ENCODE measurements around the gene GRM8.

Gene GRM8

GRCh38 chr7:127233630-127234029, 19.1 kb downstream of the GRM8 start:
- DNase-seq (ENCODE audit: low read depth, low spot score): no peak
- H3K27ac ChIP-seq: no peak overlapping the region

GRCh38 chr7:127231415-127231814, 21.3 kb downstream of the GRM8 start:
- no peak for DNase-seq (ENCODE audit: low read depth, low spot score)
- H3K27ac ChIP-seq: no peak overlapping the region

DNA sequence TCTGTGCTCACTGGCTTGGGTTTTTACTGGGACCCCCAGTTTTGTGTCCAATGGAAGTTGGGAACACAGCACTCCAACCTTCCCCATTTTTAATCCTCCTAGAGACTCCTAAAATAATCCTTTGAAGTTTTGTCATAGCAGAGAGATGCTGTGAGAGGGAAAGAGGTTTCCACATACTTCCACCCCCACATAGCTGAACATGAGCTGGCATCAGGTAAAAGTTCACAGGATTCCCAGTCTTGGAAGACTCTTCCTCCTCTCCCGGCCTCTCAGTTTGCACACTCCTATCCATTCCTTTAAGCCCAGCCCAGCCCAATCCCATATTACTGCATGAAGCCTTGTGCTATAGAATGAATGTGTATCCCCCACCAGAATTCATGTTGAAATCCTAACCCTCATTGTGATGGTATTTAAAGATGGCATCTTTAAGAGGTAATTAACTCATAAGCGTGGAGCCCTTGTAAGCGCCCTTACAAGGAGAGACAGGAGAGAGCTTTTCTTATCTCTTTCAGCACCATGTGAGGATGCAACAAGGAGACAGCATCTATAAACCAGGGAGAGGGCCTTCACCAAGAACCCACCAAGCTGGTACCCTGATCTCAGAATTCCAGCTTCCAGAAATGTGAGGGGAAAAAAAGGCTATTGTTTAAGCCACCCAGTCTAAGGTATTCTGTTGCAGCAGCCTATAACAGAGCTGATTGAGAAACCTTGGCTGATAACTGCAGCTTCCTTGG, 22.4 kb downstream of the GRM8 start:
- H3K27ac ChIP-seq: no peak overlapping the region
- DNase-seq (ENCODE audit: low read depth, low spot score): no peak

DNA sequence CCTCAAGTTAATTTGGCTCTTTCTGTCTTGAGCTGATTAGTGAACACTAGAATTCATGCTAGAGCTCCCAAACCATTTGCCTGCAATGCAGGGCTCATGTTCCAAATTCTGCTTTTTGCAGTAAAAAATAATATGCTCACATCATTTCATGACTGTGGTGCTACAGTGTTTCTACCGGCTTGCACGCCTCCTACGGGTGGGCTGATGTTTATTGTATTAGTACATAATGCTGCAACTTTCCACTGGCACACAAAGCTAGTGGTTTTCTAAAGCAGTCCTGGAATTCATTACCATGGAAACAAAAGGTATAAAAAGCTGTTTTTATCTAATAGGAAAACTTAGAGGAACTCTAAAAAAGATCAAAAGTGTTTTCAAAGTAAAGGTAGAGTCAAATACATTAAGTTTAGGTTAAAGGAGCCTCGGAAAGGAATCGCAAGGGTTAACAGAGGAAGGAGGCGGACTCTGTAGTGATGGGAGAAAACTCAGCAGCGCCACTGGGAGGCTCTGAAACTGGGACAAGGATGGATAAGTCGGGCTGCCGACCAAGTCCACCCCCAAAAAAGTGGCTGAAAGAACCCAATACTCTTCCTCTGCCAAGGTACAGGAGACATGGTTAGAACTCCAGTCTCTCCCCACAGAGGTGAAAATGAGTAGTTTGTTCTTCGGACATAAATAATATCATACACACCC, 25.9 kb downstream of the GRM8 start:
- no peak overlapping the region for H3K27ac ChIP-seq
- DNase-seq (ENCODE audit: low read depth, low spot score): no peak

DNA sequence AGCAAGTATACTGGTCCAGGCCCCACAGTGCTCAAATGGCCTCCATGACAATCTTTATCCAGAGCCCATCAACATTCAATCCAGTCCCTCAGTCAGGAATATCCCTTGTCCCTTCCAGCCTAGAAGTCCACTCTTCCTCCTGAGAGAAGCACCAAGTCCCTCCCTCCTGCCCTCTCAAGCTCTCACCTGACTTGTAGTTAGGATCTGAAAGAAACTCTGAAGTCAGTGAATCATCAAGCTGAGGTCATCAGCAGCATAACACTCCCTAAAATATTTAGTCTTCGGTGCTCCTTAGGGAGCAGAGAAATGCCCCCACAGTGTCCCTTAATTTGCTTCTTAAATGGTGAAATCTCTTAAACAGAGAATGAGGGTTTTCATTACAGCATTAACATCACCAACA, 31.0 kb downstream of the GRM8 start:
- H3K27ac ChIP-seq: no peak overlapping the region
- no peak for DNase-seq (ENCODE audit: low read depth, low spot score)

GRCh38 chr7:127214956-127215718, 37.6 kb downstream of the GRM8 start:
- H3K27ac ChIP-seq: no peak overlapping the region
- no peak for DNase-seq (ENCODE audit: low read depth, low spot score)

DNA sequence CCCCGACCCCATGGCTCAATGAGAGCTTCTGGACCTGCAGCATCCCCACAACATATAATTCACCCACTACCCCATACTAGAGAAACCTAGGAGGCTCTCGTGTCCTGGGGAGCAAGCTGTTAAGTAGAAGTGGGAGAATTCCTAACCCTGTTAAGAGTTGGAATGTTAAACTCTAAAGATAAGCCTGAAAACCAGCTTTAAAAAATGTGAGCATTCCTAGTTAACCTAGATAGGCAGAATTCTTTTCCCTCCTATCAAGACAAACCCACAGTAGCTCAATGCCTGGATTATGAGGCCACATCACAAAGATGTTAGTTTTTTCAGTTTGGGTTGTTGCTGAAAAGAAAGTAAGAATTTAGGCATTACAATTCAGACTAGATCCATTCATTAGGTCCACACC, 42.9 kb downstream of the GRM8 start:
- no peak overlapping the region for H3K27ac ChIP-seq
- DNase-seq (ENCODE audit: low read depth, low spot score): no peak

DNA sequence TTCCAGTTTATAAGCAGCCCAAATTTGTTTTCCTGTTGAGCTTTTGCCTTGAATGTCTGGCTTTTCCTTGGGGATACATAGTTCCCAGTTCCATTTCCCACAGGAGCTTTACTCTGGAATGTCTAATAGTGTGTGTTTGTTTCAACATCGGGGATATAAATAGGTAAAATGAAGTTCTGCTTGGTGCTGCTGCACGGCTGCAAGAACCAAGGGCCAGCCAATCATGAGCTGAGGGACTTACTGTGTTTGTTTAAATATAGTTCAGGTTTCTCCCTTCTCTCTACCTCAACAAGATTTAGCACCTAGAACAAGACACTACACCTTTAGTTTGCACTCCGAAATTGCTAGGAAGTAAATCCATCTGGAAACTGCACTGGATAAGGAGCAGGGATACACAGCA, 43.9 kb downstream of the GRM8 start:
- H3K27ac ChIP-seq: no peak overlapping the region
- no peak for DNase-seq (ENCODE audit: low read depth, low spot score)

- no peak overlapping the region for H3K27ac ChIP-seq
- no peak for DNase-seq (ENCODE audit: low read depth, low spot score)
These were observed 44.4 kb downstream of the GRM8 start for GRCh38 chr7:127208351-127208750.

DNA sequence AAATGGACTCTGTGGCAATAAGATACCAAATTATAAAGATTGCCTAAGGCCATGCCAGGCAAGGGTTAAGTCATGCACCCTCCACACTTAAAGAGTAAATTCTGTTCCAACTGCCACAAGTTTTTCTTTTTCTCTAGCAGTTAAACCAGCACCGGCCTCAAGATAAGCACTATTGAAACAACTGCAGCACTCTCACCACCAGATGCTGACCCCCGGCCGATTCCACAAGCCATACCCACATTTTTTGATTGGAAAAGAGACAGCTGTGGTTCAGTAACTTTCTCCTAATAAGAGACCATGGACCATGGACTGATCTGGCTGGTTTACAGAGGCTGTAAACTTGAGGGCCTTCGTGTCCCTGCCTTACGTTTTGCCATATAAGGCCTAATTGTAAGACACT, 44.9 kb downstream of the GRM8 start:
- no peak for DNase-seq (ENCODE audit: low read depth, low spot score)
- no peak overlapping the region for H3K27ac ChIP-seq

DNA sequence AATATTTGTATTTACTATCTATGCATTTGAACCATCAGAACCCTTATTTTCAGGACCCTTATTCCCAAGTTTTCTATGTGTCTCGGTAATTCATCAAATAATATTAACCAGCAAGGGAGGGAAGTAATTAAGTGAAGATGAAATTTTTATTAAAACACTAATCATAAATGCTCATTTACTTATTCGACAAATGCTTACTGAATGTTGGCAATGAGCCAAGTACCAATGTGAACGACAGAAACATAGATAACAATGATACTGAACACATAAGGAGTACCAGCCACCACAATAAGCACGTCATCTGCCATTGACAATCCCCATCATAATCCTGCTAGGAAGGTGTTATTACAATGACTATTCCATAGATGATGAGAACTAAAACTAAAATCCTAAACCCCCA, 45.5 kb downstream of the GRM8 start:
- no peak overlapping the region for H3K27ac ChIP-seq
- no peak for DNase-seq (ENCODE audit: low read depth, low spot score)

DNA sequence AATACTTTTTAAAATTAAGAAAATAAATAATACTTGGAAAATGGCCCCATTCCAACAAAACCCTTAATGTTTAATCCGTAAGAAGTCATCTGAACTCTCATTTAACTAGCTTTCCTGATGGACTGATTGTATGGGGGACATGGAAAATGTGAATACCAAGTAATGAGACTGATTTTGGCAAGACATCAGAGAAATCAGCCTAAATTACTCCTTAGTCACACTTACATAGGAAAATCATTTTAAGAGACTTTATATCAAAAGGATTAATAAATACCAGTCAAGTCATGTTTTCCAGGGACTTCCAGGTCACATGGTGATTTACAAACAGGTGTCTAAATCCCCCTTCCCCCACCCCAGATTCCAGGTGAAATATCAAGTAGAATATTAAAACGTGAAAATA, 58.2 kb downstream of the GRM8 start:
- no peak for DNase-seq (ENCODE audit: low read depth, low spot score)
- no peak overlapping the region for H3K27ac ChIP-seq

DNA sequence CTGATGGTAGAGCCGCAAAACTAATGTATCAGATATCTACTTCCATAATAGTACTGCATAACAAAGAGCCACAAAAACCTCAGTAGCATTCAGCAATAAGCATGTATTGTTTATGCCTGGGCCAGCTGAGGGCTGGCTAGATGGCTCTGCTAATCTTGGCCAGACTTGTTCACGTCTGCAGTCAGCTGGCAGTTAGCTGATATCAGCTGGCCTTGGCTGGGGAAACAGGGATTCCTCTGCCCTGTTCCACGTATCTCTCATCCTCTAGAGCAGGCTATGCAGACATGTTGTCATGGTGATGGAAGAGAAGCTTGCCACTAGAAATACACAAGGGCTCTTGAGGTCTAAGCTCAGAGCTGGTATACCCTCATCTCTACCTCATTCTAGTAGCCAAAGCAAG, 62.9 kb downstream of the GRM8 start:
- H3K27ac ChIP-seq: no peak overlapping the region
- DNase-seq (ENCODE audit: low read depth, low spot score): no peak

DNA sequence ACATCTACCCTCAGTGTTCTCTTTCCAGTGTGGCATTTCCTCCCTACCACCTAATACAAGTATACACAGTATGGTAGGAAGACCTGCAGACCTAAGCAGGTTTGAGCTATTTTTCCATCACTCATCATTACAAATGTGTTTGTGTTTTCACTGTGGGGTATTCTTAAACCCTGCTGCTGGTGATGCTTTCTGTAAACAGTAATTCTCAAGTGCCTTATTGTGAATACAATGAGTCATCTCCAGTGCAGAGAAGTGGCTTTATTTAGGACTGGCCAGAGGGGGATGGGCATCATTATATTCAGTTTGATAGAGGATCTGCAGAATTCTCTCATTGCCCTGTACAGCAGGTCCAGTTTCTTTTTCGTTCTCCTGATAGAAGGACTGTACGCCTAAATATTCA, 63.7 kb downstream of the GRM8 start:
- DNase-seq (ENCODE audit: low read depth, low spot score): no peak
- H3K27ac ChIP-seq: no peak overlapping the region

DNA sequence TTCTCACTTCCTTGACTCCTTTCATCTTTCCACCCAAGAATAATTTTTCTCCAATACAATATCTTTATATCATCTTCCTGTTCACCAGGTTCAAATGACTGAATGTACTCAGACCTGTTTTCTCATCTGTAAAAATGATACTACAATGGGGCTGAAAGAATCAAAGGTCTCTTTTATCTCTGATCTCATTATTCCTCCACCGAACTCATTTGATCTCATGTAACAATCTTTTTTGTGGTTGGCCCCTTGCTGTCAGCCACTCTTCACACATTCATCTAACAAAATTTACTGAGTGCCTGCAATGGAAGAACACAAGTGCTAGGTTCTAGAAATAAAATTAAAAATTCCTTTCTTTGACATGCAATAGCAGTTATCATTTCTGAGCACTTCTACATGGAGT, 65.0 kb downstream of the GRM8 start:
- H3K27ac ChIP-seq: no peak overlapping the region
- no peak for DNase-seq (ENCODE audit: low read depth, low spot score)

DNA sequence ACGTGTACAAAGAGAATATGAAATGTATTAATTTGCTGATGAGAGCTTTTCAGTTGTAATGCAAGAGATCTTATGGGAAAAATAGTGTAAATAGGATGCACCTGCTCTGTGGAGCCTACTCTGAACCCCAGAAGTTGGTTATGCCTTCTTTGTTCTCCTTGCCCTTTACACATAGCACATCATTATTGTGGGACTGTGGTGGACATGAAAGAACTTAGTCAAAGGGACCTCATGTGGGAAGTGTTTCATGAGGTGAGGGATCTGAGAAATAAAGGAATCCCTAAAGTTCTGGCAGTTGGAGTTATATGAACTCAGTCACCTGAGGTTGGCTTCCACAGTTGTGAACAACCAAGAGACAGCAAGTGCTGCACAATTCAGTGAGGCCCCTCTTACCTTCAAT, 66.1 kb downstream of the GRM8 start:
- no peak overlapping the region for H3K27ac ChIP-seq
- no peak for DNase-seq (ENCODE audit: low read depth, low spot score)

DNA sequence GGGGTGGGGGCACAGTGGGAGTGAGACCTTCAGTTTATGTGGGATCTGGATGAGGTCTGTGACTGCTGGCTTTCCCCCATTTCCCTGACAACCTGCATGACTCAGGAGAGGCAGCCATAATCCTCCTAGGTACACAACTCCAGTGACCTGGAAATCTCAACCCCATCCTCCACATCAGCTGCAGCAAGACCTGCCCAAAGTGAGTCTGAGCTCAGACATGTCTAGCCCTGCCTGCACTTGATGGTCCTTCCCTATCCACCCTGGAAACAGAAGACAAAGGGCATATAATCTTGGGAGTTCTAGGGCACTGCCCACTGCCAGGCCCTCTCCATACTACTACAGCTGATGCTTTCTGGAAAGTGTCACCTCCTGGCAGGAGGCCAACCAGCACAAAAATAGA, 75.6 kb downstream of the GRM8 start:
- DNase-seq (ENCODE audit: low read depth, low spot score): no peak
- no peak overlapping the region for H3K27ac ChIP-seq

GRCh38 chr7:127162366-127162765, 90.4 kb downstream of the GRM8 start:
- no peak for DNase-seq (ENCODE audit: low read depth, low spot score)
- no peak overlapping the region for H3K27ac ChIP-seq

DNA sequence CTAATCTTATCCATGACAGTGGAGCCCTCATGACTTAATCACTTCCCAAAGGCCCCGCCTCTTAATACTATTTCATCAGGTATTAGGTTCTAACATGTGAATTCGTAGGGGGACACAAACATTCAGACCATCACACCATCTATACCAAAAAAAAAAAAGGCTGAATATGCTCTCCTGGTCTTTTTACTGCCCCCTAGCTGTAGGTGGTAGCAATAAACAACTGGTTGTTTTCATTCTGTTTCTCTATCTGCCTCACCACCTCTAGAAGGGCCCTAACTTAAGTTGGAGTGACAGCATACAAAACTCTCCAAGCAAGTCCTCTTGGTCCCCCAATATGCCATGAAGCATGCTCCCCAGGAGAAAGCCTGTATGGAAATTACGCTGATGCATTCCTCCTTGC, 94.1 kb downstream of the GRM8 start:
- no peak overlapping the region for H3K27ac ChIP-seq
- DNase-seq (ENCODE audit: low read depth, low spot score): no peak

DNA sequence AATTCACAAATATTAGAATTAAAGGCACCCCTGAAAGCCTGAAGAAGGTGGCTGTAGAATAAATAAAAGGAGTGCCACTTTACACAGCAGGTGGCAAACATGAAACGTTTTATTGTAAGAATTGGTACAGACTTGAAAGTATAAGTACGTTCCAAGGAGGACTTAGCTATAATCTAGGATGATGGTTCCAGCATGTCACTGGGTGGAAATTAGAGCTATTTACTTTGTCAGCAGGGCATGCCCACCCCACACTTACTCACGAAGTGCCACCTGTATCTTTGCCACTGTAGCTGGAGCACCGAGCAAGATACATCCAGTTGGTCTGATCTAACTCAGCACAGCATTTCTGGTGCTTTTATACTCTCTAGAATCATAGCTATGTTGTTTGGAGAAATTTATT, 97.8 kb downstream of the GRM8 start:
- DNase-seq (ENCODE audit: low read depth, low spot score): no peak
- no peak overlapping the region for H3K27ac ChIP-seq

GRCh38 chr7:127154101-127154500, 98.6 kb downstream of the GRM8 start:
- DNase-seq (ENCODE audit: low read depth, low spot score): no peak
- no peak overlapping the region for H3K27ac ChIP-seq

All from epithelial cell of prostate (primary cell).